ENCODE results near the gene APLP2. TPM values are rescaled to one million over a fixed set of nuclear protein-coding genes. Genes with fewer than 3 reads are reported as not detected.

The APLP2 gene
- total and polyA plus RNA-seq, 4 donors: 190 to 337 (median 233) TPM

DNA sequence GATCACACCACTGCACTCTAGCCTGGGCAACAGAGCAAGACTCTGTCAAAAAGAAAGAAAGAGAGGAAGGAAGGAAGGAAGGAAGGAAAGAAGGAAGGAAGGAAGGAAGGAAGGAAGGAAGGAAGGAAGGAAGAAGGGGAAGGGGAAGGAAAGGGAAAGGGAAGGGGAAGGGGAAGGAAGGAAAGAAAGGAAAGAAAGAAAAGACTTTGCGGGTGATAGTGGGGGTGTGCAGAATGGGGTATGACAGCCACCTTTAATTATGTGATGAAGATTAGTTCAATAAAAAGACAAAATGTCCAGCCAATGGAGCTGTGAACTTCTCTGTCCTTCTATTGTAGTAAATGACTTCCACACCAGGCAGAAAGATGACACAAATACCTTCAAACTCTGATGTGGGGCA, 8.7 kb upstream of the APLP2 start:
- H3K9ac ChIP-seq (ENCODE audit: low read depth in 1 of 2, low read length in 2 of 2): no peak overlapping the region
- TF ChIP-seq FOXA1 (IDR thresholded peaks at IDR 0.05): no peak
- no peak for TF ChIP-seq NR2F2 (IDR thresholded peaks at IDR 0.05)
- TF ChIP-seq, protein P1, sequence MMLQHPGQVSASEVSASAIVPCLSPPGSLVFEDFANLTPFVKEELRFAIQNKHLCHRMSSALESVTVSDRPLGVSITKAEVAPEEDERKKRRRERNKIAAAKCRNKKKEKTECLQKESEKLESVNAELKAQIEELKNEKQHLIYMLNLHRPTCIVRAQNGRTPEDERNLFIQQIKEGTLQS (IDR thresholded peaks at IDR 0.05): no peak
- TF ChIP-seq EGR1 (IDR thresholded peaks at IDR 0.05; ENCODE audit: low read depth in 2 of 2): no peak
- TF ChIP-seq, protein P2, sequence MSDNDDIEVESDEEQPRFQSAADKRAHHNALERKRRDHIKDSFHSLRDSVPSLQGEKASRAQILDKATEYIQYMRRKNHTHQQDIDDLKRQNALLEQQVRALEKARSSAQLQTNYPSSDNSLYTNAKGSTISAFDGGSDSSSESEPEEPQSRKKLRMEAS (IDR thresholded peaks at IDR 0.05): no peak
- TF ChIP-seq, protein P3, sequence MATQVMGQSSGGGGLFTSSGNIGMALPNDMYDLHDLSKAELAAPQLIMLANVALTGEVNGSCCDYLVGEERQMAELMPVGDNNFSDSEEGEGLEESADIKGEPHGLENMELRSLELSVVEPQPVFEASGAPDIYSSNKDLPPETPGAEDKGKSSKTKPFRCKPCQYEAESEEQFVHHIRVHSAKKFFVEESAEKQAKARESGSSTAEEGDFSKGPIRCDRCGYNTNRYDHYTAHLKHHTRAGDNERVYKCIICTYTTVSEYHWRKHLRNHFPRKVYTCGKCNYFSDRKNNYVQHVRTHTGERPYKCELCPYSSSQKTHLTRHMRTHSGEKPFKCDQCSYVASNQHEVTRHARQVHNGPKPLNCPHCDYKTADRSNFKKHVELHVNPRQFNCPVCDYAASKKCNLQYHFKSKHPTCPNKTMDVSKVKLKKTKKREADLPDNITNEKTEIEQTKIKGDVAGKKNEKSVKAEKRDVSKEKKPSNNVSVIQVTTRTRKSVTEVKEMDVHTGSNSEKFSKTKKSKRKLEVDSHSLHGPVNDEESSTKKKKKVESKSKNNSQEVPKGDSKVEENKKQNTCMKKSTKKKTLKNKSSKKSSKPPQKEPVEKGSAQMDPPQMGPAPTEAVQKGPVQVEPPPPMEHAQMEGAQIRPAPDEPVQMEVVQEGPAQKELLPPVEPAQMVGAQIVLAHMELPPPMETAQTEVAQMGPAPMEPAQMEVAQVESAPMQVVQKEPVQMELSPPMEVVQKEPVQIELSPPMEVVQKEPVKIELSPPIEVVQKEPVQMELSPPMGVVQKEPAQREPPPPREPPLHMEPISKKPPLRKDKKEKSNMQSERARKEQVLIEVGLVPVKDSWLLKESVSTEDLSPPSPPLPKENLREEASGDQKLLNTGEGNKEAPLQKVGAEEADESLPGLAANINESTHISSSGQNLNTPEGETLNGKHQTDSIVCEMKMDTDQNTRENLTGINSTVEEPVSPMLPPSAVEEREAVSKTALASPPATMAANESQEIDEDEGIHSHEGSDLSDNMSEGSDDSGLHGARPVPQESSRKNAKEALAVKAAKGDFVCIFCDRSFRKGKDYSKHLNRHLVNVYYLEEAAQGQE (IDR thresholded peaks at IDR 0.05): no peak
- DNase-seq (ENCODE audit: low spot score): no peak
- H3K27me3 ChIP-seq (ENCODE audit: control insufficient read depth in 4 of 4, insufficient read depth in 4 of 4, low read length in 3 of 4): no peaks in the 10 kb centered on the region
- no peaks in the 10 kb centered on the region for H3K4me1 ChIP-seq (ENCODE audit: control insufficient read depth in 4 of 4, insufficient read depth in 4 of 4, low read length in 3 of 4)
- no peak overlapping the region for H3K4me3 ChIP-seq (ENCODE audit: low read depth in 1 of 3, low read length in 3 of 3)
- no peak overlapping the region for H3K27ac ChIP-seq (ENCODE audit: low read depth in 1 of 2, low read length in 2 of 2)
- H3K9me3 ChIP-seq (ENCODE audit: control insufficient read depth in 4 of 4, low read length in 3 of 4): no peaks in the 10 kb centered on the region
- 75% methylated on average over 1 of the region's 1 CpG for WGBS
- no peaks in the 10 kb centered on the region for H3K36me3 ChIP-seq (ENCODE audit: control insufficient read depth in 4 of 4, insufficient read depth in 3 of 4, low read depth in 1 of 4, low read length in 3 of 4)

DNA sequence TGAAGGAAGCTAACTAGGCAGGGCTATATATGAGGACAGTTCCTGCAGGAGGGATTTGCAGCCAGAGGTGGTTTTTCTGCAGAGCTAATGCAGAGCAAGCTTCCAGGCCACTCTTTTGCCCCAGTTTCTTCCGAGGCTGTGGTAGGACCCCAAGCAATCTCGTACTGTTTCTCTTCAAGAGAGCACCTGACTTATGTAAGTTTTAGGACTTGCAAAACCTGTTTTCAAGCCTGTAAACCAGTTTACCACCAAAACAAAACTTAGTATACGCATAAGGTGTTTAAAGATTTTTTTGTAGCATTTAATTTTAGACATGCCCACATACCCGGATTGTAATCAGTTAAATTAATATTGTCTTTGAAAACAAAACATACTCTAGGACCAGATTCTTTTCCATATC, 7.7 kb upstream of the APLP2 start:
- H3K36me3 ChIP-seq (ENCODE audit: control insufficient read depth in 4 of 4, insufficient read depth in 3 of 4, low read depth in 1 of 4, low read length in 3 of 4): no peaks in the 10 kb centered on the region
- TF ChIP-seq JUND (IDR thresholded peaks at IDR 0.05) (no peak), NR2F2 (IDR thresholded peaks at IDR 0.05) (no peak), FOXA2 (IDR thresholded peaks at IDR 0.05) (no peak), RXRA (IDR thresholded peaks at IDR 0.05) (no peak), HNF4A (conservative IDR thresholded peaks at IDR 0.05) (no peak), RAD21 (IDR thresholded peaks at IDR 0.05) (no peak), SP1 (IDR thresholded peaks at IDR 0.05) (no peak)
- TF ChIP-seq, protein P4, sequence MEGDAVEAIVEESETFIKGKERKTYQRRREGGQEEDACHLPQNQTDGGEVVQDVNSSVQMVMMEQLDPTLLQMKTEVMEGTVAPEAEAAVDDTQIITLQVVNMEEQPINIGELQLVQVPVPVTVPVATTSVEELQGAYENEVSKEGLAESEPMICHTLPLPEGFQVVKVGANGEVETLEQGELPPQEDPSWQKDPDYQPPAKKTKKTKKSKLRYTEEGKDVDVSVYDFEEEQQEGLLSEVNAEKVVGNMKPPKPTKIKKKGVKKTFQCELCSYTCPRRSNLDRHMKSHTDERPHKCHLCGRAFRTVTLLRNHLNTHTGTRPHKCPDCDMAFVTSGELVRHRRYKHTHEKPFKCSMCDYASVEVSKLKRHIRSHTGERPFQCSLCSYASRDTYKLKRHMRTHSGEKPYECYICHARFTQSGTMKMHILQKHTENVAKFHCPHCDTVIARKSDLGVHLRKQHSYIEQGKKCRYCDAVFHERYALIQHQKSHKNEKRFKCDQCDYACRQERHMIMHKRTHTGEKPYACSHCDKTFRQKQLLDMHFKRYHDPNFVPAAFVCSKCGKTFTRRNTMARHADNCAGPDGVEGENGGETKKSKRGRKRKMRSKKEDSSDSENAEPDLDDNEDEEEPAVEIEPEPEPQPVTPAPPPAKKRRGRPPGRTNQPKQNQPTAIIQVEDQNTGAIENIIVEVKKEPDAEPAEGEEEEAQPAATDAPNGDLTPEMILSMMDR (IDR thresholded peaks at IDR 0.05; ENCODE audit: low read depth, low read length, missing input control): no peak
- TF ChIP-seq, protein P5, sequence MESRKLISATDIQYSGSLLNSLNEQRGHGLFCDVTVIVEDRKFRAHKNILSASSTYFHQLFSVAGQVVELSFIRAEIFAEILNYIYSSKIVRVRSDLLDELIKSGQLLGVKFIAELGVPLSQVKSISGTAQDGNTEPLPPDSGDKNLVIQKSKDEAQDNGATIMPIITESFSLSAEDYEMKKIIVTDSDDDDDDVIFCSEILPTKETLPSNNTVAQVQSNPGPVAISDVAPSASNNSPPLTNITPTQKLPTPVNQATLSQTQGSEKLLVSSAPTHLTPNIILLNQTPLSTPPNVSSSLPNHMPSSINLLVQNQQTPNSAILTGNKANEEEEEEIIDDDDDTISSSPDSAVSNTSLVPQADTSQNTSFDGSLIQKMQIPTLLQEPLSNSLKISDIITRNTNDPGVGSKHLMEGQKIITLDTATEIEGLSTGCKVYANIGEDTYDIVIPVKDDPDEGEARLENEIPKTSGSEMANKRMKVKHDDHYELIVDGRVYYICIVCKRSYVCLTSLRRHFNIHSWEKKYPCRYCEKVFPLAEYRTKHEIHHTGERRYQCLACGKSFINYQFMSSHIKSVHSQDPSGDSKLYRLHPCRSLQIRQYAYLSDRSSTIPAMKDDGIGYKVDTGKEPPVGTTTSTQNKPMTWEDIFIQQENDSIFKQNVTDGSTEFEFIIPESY (IDR thresholded peaks at IDR 0.05): no peak
- H3K9ac ChIP-seq (ENCODE audit: low read depth in 1 of 2, low read length in 2 of 2): no peak overlapping the region
- no peaks in the 10 kb centered on the region for H3K27me3 ChIP-seq (ENCODE audit: control insufficient read depth in 4 of 4, insufficient read depth in 4 of 4, low read length in 3 of 4)
- WGBS: 72% methylated on average over 4 of the region's 4 CpGs
- H3K9me3 ChIP-seq (ENCODE audit: control insufficient read depth in 4 of 4, low read length in 3 of 4): no peaks in the 10 kb centered on the region
- no peak for DNase-seq (ENCODE audit: low spot score)
- H3K4me3 ChIP-seq (ENCODE audit: low read depth in 1 of 3, low read length in 3 of 3): no peak overlapping the region
- H3K27ac ChIP-seq (ENCODE audit: low read depth in 1 of 2, low read length in 2 of 2): no peak overlapping the region
- H3K4me1 ChIP-seq (ENCODE audit: control insufficient read depth in 4 of 4, insufficient read depth in 4 of 4, low read length in 3 of 4): peaks cover 0 to 5% (median 4%) of the 10 kb centered on the region in 4 donors
